K562 (cell line): Measurements from ENCODE around the gene CHPF. TPM values are rescaled to one million over a fixed set of nuclear protein-coding genes. Genes with fewer than 3 reads are reported as not detected.

Source experiments
- ARNT ChIP-seq, 2 experiments: fragments of 450-650 bp; IDR thresholded peaks; 2 replicates each; pipeline ENCODE4 v1.6.1; 2016; ENCODE audit warnings: mild to moderate bottlenecking in 1 of 2
- CHD2 ChIP-seq: IDR thresholded peaks from 2 replicates; pipeline ENCODE4 v1.6.1; 2011; ENCODE audit warnings: low read depth, low read length
- E4F1 ChIP-seq: fragments of 250-450 bp; sonication (Bioruptor Pico); IDR thresholded peaks from 2 replicates; pipeline ENCODE4 v1.5.0; 2021; ENCODE audit warnings: mild to moderate bottlenecking, borderline replicate concordance
- GABPB1 ChIP-seq: sonication (generic); formaldehyde crosslinking; IDR thresholded peaks from 2 replicates; pipeline ENCODE4 v1.8.0; 2022; ENCODE audit warnings: mild to moderate bottlenecking, missing genetic modification reagents
- GATAD2B ChIP-seq: fragments of 450-650 bp; IDR thresholded peaks from 2 replicates; pipeline ENCODE4 v1.6.1; 2017; ENCODE audit warnings: mild to moderate bottlenecking, borderline replicate concordance
- HDAC6 ChIP-seq: IDR thresholded peaks from 2 replicates; pipeline ENCODE4 v1.6.1; 2012; ENCODE audit warnings: low read depth, mild to moderate bottlenecking, control low read depth, inconsistent platforms, low read length, moderate library complexity
- MCM2 ChIP-seq: fragments of 450-650 bp; IDR thresholded peaks from 2 replicates; pipeline ENCODE4 v1.6.1; 2017; ENCODE audit warnings: low read depth, mild to moderate bottlenecking
- MCM5 ChIP-seq: fragments of 450-650 bp; IDR thresholded peaks from 2 replicates; pipeline ENCODE4 v1.6.1; 2016; ENCODE audit warnings: low read depth
- MED1 ChIP-seq: sonication (generic); formaldehyde crosslinking; IDR thresholded peaks from 2 replicates; pipeline ENCODE4 v1.8.1; 2023; ENCODE audit warnings: missing genetic modification reagents, borderline replicate concordance
- MLLT1 ChIP-seq, 2 experiments: fragments of 450-650 bp; IDR thresholded peaks; 2 replicates each; pipeline ENCODE4 v1.6.1; 2016
- NFE2 ChIP-seq: IDR thresholded peaks from 2 replicates; pipeline ENCODE4 v1.6.1; 2014; ENCODE audit warnings: antibody characterized with exemption, low read depth
- NR2C2 ChIP-seq, 2 experiments: fragments of 200-800 bp in 1 of 2; sonication (Bioruptor generic) in 1 of 2; sonication (generic) in 1 of 2; formaldehyde crosslinking in 1 of 2; IDR thresholded peaks; 2 replicates each; pipeline versions ENCODE4 v1.6.1 to v1.8.0; 2016 to 2022; ENCODE audit warnings: mild to moderate bottlenecking in 1 of 2, missing compliant biosample characterization in 1 of 2, missing genetic modification characterization in 1 of 2, missing genetic modification reagents in 1 of 2
- PBX2 ChIP-seq, 2 experiments: IDR thresholded peaks in 1 of 2; conservative IDR thresholded peaks in 1 of 2; 2 replicates each; pipeline ENCODE4 v1.6.1; 2016; ENCODE audit warnings: low read depth in 2 of 2, mild to moderate bottlenecking in 1 of 2, missing compliant biosample characterization in 1 of 2, missing genetic modification characterization in 1 of 2, moderate library complexity in 1 of 2
- POLR2AphosphoS2 ChIP-seq: IDR thresholded peaks from 2 replicates; pipeline ENCODE4 v1.6.1; 2012; ENCODE audit warnings: low read length, improper control_type of control experiment
- STAG1 ChIP-seq: sonication (generic); formaldehyde crosslinking; IDR thresholded peaks from 2 replicates; pipeline ENCODE4 v1.5.0; 2020; ENCODE audit warnings: missing genetic modification reagents, borderline replicate concordance
- THRB ChIP-seq: fragments of 450-650 bp; formaldehyde crosslinking; conservative IDR thresholded peaks from 2 replicates; pipeline ENCODE4 v1.4.0; 2022; ENCODE audit warnings: mild to moderate bottlenecking, missing genetic modification characterization
- U2AF1 ChIP-seq: fragments of 200-400 bp; formaldehyde crosslinking; optimal IDR thresholded peaks from 2 replicates; pipeline ENCODE3; 2017; ENCODE audit warnings: mild to moderate bottlenecking, low read depth, low read length, moderate library complexity
- ZNF124 ChIP-seq: sonication (generic); formaldehyde crosslinking; IDR thresholded peaks from 2 replicates; pipeline ENCODE4 v1.8.1; 2022; ENCODE audit warnings: missing genetic modification reagents
- ZNF282 ChIP-seq: sonication (generic); formaldehyde crosslinking; IDR thresholded peaks from 2 replicates; pipeline ENCODE4 v1.8.1; 2023; ENCODE audit warnings: missing genetic modification reagents
- ZNF408 ChIP-seq: fragments of 250-450 bp; sonication (Bioruptor Pico); IDR thresholded peaks from 2 replicates; pipeline ENCODE4 v1.4.0; 2020; ENCODE audit warnings: low read depth, mild to moderate bottlenecking, moderate library complexity
- ZNF830 ChIP-seq: fragments of 250-450 bp; sonication (Bioruptor Pico); IDR thresholded peaks from 2 replicates; pipeline ENCODE4 v1.5.0; 2021; ENCODE audit warnings: mild to moderate bottlenecking
- polyA plus RNA-seq, 8 experiments: library from polyadenylated mRNA; depleted of rRNA in 4 of 8; stranded (reverse) in 5 of 8; unstranded in 3 of 8; fragments of >200 nt; fragmentation: Nextera tagmentation in 2 of 8; fragmentation: Illumina TruSeq in 1 of 8; extraction: Ambion mirVana in 2 of 8; extraction: Trizol in 1 of 8; gene quantifications; 2 replicates each; pipeline versions ENCODE4 v1.2.1 to v1.2.3, GENCODE V29; 2011 to 2014; ENCODE audit warnings: inconsistent platforms in 1 of 8, missing spikeins in 1 of 8
- total RNA-seq, 7 experiments: library from RNA; depleted of rRNA in 6 of 7; stranded (reverse); fragments of >200 nt in 6 of 7; fragmentation: Illumina TruSeq in 2 of 7; extraction: Trizol in 2 of 7; gene quantifications; 2 replicates each; pipeline versions ENCODE4 v1.2.1 to v1.2.3, GENCODE V29; 2011 to 2021; ENCODE audit warnings: low replicate concordance in 1 of 7

CHPF gene
- total and polyA plus RNA-seq, 9 of the 15 experiments (the other 6 are each of a cell fraction or from before 2014, with no cell fraction given) = 0.15 to 57.2 (median 7.9) TPM

- TF ChIP-seq PBX2 (CRISPR knock-in tag; IDR thresholded peaks at IDR 0.05; ENCODE audit: low read depth) (no peak), PBX2 (tag; conservative IDR thresholded peaks at IDR 0.05; ENCODE audit: low read depth) (no peak), MCM2 (no peak), GATAD2B (no peak), MCM5 (no peak), ZNF408 (CRISPR knock-in tag) (no peak), GABPB1 (CRISPR knock-in tag) (no peak; the same call in 1 of the 2 replicates), ZNF282 (no peak), NFE2 (no peak), MLLT1 (IDR thresholded peaks at IDR 0.05) (no peak; a peak in 1 of 4 replicates), ARNT (IDR thresholded peaks at IDR 0.05) (no peak), U2AF1 (no peak), HDAC6 (no peak), ZNF830 (CRISPR knock-in tag) (no peak), E4F1 (CRISPR knock-in tag) (no peak), POLR2AphosphoS2 (no peak), STAG1 (CRISPR knock-in tag) (no peak), CHD2 (peak; percentile 98), NR2C2 (CRISPR knock-in tag; IDR thresholded peaks at IDR 0.05) (peak; percentile 64), NR2C2 (tag; IDR thresholded peaks at IDR 0.05) (peak; percentile 91), ZNF124 (CRISPR knock-in tag) (no peak), MED1 (CRISPR knock-in tag) (no peak), THRB (CRISPR knock-in tag) (no peak)
Observed at GRCh38 chr2:219498280-219499057, 45.1 kb downstream of the CHPF start, which contains the start of gene GMPPA (continued).
